ENCODE measurements around the gene CATSPERD.
"Not testable (repeated sequence)": the region's sequence is repeated elsewhere in the genome, so short reads cannot be mapped to it uniquely, and the experiment has no call there.

CATSPERD gene

DNA sequence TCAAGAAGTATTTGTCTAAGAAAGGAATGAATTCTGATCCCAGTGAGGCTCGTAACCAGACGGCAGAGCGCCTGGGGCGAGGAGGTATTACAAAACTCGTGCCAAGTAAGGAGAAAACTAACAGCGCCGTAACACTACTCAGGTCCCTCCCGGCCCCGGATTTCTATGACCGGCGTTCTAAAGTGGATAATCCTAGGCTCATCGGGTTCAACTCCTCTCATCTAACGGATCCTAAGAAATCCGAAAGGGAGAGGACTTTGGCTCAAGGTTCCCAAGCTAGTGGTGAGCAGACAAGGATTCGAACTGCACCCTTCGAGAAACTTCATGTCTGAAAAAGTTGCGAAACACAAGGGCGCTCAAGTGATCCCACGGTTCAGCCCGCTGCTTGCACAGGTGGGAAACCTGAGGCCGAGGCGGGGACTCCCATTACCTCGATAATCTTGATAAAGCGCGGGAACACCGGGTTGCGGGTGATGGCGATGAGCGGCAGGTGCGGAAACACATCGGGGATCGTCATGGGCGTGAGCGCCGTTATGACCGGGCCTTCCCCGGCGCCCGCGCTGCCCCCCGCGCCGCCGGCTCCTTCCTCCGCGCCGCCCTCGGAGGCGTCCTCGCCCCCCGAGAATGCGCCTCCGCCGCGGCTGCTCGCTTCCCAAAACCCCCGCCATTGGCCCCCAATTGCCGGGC, 1.0 kb upstream of the CATSPERD start:
- DNase-seq (ENCODE audit: low read depth in 2 of 2): no peak

DNA sequence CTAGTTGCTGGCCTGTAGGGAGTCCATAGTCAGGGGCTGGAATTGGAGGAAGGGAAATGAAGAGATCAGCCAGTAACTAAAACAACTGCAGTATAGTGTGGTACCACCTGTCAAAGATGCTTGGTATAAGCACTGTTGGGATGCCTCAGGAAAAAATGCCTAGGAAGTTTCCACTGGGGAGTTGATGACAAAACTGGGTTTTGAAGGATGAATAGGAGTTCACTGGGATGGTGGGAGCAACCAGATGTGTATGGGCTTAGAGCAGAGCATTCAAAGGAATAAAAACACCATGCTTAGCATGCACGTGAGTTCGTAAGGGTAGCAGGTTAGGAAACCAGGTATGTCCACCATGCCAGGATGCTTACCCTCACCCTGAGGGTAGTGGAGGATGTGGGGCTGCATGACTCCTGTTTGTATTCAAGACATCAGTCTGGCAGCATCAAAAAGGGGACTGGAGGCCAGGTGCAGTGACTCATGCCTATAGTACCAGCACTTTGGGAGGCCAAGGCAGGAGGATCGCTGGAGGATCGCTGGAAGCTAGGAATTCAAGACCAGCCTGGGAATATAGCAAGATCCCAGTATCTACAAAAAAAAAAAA, 7.1 kb downstream of the CATSPERD start:
- DNase-seq (ENCODE audit: low read depth in 2 of 2): no peak

DNA sequence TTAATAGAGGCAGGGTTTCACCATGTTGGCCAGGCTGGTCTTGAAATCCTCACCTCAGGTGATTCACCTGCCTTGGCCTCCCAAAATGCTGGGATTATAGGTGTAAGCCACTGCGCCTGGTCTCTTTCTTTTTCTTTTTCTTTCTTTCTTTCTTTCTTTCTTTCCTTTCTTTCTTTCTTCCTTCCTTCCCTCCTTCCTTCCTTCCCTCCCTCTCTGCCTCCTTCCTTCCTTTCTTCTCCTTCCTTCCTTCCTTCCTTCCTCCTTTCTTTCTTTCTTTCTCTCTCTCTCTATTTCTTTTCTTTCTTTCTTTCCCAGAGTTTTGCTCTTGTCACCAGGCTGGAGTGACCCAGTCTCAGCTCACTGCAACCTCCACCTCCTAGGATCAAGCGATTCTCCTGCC, 12.7 kb downstream of the CATSPERD start:
- DNase-seq (ENCODE audit: low read depth in 2 of 2): not testable (repeated sequence)

DNA sequence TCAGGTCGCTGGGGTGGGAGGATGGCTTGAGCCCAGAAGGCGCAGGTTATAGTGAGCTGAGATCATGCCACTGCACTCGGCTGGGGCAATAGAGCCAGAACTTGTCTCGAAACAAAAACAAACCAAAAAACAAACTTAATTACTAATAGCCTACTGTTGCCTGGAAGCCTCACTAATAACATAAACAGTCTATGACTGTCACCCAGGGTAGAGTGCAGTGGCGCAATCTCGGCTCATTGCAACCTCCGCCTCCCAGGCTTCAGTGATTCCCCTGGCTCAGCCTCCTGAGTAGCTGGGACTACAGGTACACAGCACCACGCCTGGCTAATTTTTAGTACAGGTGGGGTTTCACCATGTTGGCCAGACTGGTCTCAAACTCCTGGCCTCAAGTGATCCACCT, 18.0 kb downstream of the CATSPERD start:
- DNase-seq (ENCODE audit: low read depth in 2 of 2): no peak

DNA sequence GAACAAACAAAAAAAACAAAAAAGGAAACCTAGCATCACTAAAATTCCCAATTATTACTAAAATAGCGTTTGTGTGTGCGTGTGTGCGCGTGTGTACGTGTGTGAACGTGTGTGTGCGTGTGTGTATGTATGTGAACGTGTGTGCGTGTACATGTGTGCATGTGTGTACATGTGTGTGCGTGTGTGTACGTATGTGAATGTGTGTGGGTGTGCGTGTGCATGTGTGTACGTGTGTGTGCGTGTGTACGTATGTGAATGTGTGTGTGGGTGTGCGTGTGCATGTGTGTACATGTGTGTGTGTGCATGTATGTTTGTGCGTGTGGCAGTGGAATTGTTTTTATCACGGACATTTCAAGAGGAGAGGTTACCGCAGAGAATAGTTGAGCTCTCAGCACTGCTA, 21.6 kb downstream of the CATSPERD start:
- no peak for DNase-seq (ENCODE audit: low read depth in 2 of 2)

DNA sequence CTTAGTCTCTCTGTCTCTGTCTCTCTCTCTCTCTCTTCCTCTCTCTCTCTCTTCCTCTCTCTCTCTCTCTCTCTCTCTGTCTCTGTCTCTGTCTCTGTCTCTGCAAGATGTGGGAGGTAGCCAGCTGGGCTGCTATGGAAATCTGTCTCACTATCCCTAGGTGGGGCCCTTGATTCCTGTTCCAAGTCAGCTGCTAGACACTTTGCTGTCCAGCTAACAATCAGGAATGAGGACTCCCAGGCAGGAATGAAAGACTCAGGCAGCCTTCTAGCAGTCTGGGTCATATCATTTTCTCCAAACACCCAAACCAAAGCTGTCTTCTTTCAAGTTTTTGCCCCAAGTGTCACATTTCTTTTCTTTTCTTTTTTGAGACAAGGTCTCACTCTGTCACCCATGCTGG, 23.2 kb downstream of the CATSPERD start:
- DNase-seq (ENCODE audit: low read depth in 2 of 2): no peak

DNA sequence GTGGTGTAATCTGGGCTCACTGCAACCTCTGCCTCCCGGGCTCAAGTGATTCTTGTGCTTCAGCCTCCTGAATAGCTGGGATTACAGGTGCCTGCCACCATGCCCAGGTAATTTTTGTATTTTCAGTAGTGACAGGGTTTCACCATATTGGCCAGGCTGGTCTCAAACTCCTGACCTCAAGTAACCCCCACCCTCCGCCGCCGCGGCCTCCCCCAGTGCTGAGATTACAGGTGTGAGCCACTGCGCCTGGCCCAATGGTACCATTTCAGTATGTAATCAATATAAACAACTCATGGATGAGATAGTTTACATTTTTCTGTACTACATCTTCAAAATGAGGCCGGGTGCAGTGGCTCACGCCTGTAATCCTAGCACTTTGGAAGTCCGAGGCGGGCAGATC, 24.6 kb downstream of the CATSPERD start:
- DNase-seq (ENCODE audit: low read depth in 2 of 2): not testable (repeated sequence)

DNA sequence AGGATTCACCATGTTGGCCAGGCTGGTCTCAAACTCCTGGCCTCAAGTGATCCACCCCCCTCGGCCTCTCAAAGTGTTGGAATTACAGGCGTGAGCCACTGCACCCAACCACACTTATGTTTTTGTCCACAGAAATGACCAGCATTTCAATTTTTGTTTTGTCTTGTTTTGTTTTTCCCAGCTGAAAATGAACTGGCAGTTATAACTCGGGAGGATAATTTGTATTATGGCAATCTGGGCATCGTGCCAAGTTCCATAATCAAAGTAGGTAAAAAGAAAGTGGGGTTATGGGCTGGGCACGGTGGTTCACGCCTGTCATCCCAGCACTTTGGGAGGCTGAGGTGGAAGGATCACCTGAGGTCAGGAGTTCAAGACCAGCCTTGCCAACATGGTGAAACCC, 28.5 kb downstream of the CATSPERD start:
- DNase-seq (ENCODE audit: low read depth in 2 of 2): not testable (repeated sequence)

DNA sequence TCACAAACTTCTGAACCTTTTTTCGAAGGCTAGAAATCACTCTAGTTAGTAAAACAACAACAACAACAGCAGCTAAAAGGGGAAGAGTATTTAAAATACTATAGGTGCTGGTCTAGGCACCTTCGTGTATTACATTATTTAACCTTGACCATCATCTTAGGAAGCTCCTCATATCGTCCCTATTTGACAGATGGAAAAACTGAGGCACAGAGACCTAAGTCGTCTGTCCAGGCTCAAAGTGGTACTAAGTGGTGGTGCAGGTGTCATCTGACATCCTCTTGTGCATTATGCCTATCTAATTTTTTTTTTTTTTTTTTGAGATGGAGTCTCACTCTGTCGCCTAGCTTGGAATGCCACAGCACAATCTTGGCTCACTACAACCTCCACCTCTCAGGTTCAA, 29.1 kb downstream of the CATSPERD start:
- DNase-seq (ENCODE audit: low read depth in 2 of 2): no peak

DNA sequence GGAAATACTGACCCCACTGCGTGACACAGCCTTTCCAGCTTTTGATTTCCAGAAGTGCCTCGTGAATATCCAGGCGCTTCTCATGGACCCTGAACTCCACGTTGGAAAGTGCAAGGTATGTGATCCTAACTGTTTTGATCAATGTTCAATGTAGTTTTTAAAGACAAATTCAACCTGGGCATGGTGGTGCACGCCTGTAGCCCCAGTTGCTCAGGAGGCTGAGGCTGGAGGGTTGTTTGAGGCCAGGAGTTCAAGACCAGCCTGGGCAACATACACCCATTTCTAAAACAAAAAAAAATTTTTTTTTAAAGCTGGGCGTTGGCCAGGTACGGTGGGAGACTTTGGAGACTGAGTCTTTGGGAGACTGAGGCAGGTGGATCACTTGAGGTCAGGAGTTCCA, 31.3 kb downstream of the CATSPERD start:
- no peak for DNase-seq (ENCODE audit: low read depth in 2 of 2)

DNA sequence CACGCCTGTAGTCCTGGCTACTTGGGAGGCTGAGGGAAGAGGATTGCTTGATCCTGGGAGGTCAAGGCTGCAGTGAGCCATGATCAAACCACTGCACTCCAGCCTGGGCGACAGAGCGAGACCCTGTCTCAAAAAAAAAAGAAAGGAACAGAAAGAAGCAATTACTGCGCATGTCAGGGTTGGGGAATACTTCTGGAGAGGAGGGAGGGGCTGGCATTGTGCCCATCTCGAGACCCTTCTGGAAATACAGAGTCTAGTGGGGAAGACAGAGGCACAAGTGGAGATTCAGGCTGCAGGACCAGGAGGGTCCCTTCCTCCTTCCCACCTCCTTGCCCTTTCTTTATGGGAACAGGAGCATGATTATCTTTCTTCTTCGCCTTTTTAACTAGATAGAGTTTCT, 33.3 kb downstream of the CATSPERD start:
- no peak for DNase-seq (ENCODE audit: low read depth in 2 of 2)

DNA sequence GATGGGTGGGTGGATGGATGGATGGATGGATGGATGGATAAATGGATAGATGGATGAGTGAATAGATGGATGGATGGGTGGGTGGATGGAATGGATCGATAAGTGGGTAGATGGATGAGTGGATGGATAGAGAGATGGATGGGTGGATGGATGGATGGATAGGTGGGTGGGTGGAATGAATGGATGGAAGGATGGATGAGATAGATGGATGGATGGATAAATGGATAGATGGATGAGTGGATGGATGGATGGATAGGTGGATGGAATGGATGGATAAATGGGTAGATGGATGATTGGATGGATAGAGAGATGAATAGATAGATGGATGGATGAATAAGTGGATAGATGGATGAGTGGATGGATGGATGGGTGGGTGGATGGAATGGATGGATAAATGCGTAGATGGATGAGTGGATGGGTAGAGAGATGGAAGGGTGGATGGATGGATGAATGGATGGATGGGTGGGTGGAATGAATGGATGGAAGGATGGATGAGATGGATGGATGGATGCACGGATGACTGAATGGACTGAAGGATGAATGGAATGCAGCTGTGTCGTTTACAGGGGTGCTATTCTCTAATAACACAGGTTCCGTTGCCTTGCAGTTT, 42.3 kb downstream of the CATSPERD start:
- DNase-seq (ENCODE audit: low read depth in 2 of 2): no peak

DNA sequence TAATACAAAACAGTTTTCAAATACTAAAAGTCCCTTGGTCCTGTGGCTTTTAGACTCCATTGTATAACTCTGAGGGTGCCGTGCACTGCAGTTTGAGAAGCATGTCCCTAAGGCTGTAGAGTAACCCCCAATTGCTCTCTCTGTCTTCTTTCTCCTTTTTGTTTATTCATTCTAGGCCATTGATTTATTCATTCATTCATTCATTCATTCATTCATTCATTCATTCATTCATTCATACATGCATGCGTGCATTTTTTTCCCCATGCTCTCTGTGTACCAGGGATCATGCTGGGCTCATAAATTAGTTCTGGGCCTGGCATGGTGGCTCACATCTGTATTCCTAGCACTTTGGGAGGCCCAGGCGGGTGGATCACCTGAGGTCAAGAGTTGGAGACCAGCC, 44.8 kb downstream of the CATSPERD start:
- no peak for DNase-seq (ENCODE audit: low read depth in 2 of 2)

DNA sequence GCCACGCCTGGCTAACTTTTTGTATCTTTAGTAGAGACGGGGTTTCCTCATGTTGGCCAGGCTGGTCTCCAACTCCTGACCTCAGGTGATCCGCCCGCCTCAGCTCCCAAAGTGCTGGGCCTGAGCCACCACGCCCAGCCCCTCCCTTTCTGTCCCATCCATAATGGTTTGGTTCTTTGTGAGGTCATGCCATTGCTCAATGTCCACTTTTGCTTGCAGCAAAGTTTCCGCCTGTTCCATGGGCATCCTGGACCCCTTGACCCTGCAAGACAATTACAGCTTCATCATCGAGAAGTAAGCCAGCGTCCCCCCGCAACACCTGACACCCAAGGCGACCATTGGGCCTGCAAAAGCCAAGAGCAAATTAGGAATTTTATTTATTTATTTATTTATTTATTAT, 47.5 kb downstream of the CATSPERD start:
- no peak for DNase-seq (ENCODE audit: low read depth in 2 of 2)

DNA sequence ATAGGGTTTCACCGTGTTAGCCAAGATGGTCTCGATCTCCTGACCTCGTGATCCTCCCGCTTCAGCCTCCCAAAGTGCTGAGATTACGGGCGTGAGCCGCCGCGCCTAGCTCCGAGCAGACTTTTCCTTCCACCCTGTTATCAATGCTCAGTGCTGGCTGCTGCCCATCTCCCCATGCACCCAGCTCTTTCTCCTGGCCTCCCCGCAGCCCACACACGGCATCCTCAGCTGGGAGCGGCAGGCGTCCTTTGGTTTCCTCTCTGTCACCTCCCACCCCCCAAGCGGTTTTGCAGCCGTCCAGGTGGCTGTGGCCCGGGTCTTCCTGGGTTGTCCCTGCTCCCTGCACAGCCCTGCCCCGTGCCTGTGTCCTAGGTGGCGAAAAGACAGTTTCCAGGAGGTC, 52.0 kb downstream of the CATSPERD start:
- DNase-seq (ENCODE audit: low read depth in 2 of 2): no peak

DNA sequence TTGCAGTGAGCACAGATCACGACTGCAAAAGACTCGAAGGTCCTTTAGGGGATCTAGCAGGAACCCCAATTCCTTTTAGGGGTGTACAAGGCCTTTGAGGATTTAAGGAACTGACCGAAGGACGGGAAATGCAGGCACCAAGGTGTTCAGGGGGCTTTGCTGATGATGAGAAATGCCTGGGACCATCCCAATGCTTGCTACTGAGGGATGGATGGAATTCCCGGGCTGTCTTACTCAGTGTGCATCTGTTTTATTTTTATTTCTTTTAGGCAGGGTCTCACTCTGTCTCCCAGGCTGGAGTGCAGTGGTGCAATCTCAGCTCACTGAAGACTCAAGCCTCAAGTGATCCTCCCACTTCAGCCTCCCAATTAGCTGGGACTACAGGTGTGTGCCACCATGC, 52.8 kb downstream of the CATSPERD start:
- DNase-seq (ENCODE audit: low read depth in 2 of 2): no peak

DNA sequence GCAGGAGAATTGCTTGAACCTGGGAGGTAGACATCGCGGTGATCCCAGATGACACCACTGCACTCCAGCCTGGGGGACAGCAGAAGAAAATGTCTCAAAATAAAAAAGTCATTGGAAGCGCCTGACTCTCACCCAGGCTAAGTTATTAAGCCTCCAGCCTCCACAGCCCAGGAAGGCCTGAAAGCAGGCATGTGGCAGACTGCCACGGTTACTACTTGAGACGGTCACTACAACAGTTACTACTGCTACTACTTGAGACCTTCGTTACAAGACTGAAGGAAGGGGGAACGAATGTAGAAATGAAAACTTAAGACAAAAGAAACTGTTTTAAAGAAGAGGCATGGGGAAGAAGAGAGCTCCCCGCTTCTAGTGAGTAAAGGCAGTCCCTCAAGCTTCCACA, 54.5 kb downstream of the CATSPERD start:
- DNase-seq (ENCODE audit: low read depth in 2 of 2): no peak

DNA sequence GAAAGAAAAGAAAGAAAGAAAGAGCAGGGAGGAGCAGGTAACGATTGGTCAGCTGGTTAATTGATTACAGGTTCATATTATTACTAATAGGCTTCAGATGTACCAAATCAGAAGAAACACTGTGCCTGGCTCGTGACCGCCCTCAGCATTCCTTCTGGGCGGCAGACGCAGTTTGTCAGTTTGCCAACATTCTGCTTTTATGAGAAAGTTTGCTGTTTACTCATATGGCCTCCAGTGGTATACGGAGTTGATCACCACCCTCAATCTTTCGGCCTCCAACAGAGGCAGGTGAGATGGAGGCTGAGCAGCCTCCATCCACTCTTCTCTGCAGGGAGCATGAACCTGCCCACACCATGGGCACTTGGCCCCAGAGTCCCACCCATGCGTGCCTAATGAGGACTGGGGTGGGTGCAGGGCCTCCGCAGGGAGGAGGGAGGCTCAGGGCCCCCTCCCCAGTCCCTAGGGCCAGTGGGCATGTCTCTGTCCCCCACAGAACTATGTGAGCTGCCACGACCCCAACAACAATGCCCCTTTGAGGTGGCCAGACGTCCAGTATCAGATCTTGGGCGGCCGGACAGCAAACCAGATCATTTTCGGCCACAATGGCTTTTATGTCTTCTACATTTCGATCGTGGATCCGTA, 55.4 kb downstream of the CATSPERD start:
- DNase-seq (ENCODE audit: low read depth in 2 of 2): peak; percentile 69 to 74

DNA sequence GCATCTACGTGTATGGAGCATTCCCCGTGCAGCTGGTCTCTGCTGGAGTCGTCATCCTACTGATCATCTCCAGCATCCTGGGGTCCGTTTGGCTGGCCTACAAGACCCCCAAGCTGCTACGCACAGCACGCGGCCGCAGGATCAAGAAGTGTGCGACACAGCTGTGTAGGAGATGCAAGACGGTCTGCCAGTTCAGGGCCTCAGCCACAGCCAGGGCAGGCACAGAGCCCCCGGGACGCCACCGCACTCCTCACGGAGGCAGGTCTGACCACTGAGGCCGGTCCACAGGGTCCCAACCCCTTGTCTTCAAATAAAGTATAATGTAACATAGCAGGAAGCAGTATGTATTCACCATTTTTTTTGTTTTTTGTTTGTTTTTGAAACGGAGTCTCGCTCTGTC, 58.0 kb downstream of the CATSPERD start:
- no peak for DNase-seq (ENCODE audit: low read depth in 2 of 2)

DNA sequence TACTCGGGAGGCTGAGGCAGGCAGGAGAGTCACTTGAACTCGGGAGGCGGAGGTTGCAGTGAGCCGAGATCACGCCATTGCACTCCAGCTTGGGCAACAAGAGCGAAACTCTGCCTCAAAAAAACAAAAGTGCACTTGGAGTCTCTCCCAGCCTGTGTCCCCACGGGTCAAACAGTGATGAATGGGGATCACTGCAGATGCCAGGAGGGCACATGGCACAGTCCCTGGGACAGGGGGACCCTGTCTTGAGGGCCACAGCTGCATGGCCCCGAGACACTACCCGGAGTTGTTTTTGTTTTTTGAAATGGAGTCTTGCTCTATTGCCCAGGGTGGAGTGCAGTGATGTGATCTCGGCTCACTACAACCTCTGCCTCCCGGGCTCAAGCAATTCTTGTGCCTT, 60.5 kb downstream of the CATSPERD start:
- not testable (repeated sequence) for DNase-seq (ENCODE audit: low read depth in 2 of 2)

DNA sequence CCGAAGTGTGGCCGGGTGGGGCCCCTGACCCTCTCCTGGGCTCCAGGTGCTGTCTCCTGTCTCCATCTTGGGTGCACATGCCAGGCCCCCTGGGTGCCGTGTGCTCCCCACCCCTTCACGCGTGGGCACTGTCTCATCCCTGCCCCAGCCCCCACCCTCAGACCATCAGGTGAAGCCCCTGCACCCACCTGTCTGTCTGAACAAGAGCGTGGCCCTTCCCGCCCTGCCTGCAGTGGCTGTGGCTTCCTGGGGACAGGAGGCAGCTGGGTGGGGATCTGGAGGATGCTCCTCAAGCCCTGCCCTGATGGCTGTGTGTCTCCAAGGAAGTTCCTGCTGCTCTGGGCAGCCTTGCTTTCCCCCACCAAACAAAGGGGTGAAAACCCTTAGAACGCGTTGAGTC, 61.9 kb downstream of the CATSPERD start:
- DNase-seq (ENCODE audit: low read depth in 2 of 2): no peak

DNA sequence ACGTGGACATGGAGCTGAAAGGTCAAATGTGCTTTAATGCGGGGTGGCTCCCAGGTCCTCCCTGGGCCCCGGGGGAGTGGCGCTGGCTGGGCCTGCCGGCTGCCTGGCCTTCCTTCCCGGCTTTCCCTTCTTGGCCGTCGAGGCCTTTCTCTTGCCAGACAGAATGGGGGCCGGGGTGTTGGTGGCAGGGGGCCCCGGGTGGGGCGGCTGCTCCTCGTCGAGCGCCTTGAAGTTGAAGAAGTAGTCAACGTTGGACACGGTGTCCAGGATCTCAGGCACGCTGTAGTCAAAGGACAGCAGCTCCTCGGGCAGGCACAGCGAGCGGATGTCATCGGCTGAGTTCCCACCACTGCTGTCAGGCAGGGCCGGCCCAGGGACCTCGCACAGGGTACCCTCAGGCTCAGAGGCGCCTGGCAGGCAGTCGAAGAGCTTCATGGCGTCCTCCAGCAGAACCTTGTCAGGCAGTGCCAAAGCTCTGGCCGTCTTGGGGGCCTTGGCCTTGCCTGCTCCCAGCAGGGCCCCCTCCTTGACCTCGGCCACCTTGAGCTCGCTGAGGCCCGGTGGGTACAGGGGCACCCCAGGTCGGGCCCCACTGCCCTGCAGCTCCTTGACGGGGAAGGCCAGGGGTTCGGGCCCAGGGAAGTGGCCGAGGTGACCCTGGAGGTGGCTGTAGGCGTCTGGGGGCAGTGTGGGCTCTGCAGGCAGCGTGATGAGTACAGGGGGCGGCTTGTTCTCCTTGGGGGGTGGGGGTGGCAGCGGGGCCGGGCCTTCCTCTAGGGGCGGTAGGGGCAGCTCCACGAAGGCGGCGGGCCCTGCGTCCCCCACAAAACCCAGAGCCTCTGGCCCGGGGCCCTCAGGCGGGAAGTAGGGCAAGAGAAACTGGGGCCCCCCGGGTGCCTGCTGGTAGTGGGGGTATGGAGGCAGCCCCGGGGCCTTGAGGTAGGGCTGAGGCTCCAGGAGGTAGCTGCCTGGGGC, 62.8 kb downstream of the CATSPERD start:
- DNase-seq (ENCODE audit: low read depth in 2 of 2): no peak

All from fibroblast of skin of left quadriceps (primary cell).